Measurements from ENCODE around the gene AGBL2.
"Not testable (repeated sequence)": the region's sequence is repeated elsewhere in the genome, so short reads cannot be mapped to it uniquely, and the experiment has no call there.

AGBL2 gene

DNA sequence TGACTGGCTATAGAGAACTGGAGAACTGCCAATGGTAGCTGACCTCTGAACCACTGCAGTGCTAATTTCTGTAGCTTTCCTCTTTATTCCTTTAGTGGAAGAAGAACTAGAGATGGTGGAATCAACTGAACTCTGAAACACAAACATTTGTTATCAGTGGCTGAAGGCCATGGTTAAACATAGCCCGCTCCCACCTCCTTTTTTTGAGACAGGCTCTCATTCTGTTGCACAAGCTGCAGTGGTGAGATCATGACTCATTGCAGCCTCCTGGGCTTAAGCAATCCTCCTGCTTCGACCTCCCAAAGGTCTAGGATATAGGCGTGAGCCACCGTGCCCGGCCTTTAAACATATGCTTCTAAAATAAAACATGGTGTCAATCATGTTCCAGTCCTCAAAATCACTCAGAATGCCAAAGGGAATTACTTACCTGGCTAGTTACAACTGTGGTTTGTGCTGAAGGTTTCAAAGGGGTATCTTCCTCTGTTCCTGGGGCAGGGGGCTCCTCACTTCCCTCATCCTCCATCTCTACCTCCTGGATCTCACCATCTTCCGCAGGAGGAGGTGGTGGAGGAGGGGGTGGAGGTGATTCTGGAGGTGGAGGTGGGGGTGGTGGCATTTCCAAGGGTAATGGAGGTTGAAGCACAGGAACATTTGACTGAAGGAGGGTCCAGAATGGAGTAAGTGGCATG is 9.0 kb upstream of the AGBL2 start:
- Histone ChIP-seq H3K4me1 (ENCODE audit: control insufficient read depth, insufficient read depth, low read length) (no peaks in the 10 kb centered on the region), H3K36me3 (ENCODE audit: control insufficient read depth, insufficient read depth, low read length) (peaks cover 22% of the 10 kb centered on the region), H3K4me3 (ENCODE audit: low read length) (no peak overlapping the region), H3K9ac (ENCODE audit: low read length) (no peak overlapping the region), H3K27ac (ENCODE audit: low read depth, low read length) (no peak overlapping the region), H3K27me3 (ENCODE audit: control insufficient read depth, insufficient read depth, low read length) (no peaks in the 10 kb centered on the region)

DNA sequence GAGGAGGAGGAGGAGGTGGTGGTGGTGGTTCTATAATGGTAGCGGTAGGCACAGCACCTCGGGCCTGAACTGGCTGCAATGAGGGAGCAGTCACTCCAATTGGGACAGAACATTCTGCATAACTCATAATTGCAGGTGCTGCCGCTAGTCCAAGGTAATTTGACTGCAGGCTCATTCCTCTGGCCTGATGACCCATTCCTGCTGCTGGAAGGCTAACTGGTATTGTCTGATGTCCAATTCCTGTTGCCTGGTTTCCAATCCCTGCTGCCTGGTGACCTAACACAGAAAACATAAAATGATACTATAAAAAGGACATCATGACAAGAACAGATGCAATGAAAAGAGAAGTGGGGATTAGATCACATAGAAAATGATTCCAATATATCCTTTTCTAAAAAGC is 7.9 kb upstream of the AGBL2 start:
- peaks cover 26% of the 10 kb centered on the region for H3K36me3 ChIP-seq (ENCODE audit: control insufficient read depth, insufficient read depth, low read length)
- H3K9ac ChIP-seq (ENCODE audit: low read length): no peak overlapping the region
- no peaks in the 10 kb centered on the region for H3K4me1 ChIP-seq (ENCODE audit: control insufficient read depth, insufficient read depth, low read length)
- no peaks in the 10 kb centered on the region for H3K27me3 ChIP-seq (ENCODE audit: control insufficient read depth, insufficient read depth, low read length)
- H3K27ac ChIP-seq (ENCODE audit: low read depth, low read length): no peak overlapping the region
- H3K4me3 ChIP-seq (ENCODE audit: low read length): no peak overlapping the region

DNA sequence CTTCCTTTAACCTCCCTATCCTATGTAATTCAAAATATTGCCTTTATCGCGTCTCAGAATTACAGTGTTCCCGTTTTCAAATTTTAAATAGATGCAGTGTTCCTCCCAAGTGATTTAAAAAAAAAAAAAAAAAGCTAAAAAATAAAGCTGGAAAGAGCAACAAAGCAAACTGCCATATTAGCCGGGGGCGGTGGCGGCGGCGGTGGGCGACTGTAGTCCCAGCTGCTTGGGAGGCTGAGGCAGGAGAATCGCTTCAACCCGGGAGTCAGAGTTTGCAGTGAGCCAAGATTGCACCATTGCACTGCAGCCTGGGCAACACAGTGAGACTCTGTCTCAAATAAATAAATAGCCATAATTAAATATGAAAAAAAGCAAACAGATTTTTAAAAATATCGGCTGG is 5.5 kb upstream of the AGBL2 start:
- Histone ChIP-seq H3K4me3 (ENCODE audit: low read length) (no peak overlapping the region), H3K36me3 (ENCODE audit: control insufficient read depth, insufficient read depth, low read length) (peaks cover 31% of the 10 kb centered on the region)

DNA sequence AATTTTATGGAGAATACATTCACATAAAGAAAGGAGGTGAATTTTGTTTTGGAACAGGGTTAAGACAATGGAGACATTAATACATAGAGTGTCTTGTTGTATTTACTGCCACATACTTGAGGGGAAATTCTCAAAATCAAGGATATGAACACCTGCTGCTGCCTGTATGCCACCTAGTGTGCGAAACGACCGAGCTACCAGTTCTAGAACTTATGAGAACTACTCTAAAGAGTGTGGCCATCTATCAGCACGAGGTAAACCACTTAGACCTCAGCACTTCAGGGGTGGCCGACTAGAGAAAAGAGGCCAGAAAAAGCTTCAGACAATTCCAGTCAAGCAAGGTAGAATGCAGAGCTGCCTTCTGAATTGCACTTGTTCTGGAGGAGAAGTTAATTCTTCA is 1.5 kb upstream of the AGBL2 start:
- H3K4me1 ChIP-seq (ENCODE audit: control insufficient read depth, insufficient read depth, low read length): no peaks in the 10 kb centered on the region
- H3K9ac ChIP-seq (ENCODE audit: low read length): no peak overlapping the region
- H3K4me3 ChIP-seq (ENCODE audit: low read length): no peak overlapping the region
- H3K27me3 ChIP-seq (ENCODE audit: control insufficient read depth, insufficient read depth, low read length): no peaks in the 10 kb centered on the region
- peaks cover 23% of the 10 kb centered on the region for H3K36me3 ChIP-seq (ENCODE audit: control insufficient read depth, insufficient read depth, low read length)
- H3K27ac ChIP-seq (ENCODE audit: low read depth, low read length): no peak overlapping the region

More for the DNA sequence above, 5.5 kb upstream of the AGBL2 start:
- no peaks in the 10 kb centered on the region for H3K4me1 ChIP-seq (ENCODE audit: control insufficient read depth, insufficient read depth, low read length)
- H3K9ac ChIP-seq (ENCODE audit: low read length): no peak overlapping the region
- no peaks in the 10 kb centered on the region for H3K27me3 ChIP-seq (ENCODE audit: control insufficient read depth, insufficient read depth, low read length)
- H3K27ac ChIP-seq (ENCODE audit: low read depth, low read length): no peak overlapping the region

DNA sequence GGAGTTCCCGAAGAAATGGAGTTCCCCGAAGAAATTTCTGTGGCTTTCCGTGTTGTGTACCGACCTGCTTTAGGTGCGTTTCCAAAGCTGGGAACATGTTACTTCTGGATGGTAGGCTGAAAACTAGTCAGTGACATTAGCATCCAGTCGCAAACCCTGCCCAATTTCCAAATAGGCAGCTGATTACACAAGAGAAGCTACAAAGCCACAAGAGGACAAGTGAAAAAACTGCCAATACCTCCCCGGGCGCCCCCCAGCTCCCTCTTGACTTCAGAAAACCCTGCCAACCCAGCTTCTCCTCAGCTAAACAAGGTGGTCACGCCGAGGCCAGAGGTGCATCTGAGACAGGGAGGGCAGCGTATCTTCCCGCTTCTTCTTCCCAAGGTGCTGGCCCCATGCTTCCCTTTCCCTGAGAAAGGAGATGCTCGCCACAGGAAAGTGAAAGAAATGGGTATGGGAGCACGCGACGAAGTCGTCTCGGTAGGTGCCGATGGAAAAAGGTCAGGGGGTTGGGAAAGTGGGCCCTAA is 551 bp downstream of the AGBL2 start:
- peak overlapping the region; percentile 60 for H3K9ac ChIP-seq (ENCODE audit: low read length)
- H3K4me1 ChIP-seq (ENCODE audit: control insufficient read depth, insufficient read depth, low read length): no peaks in the 10 kb centered on the region
- peak overlapping the region; percentile 80 for H3K4me3 ChIP-seq (ENCODE audit: low read length)
- no peaks in the 10 kb centered on the region for H3K27me3 ChIP-seq (ENCODE audit: control insufficient read depth, insufficient read depth, low read length)
- peak overlapping the region; percentile 24 for H3K27ac ChIP-seq (ENCODE audit: low read depth, low read length)
- peaks cover 16% of the 10 kb centered on the region for H3K36me3 ChIP-seq (ENCODE audit: control insufficient read depth, insufficient read depth, low read length)

DNA sequence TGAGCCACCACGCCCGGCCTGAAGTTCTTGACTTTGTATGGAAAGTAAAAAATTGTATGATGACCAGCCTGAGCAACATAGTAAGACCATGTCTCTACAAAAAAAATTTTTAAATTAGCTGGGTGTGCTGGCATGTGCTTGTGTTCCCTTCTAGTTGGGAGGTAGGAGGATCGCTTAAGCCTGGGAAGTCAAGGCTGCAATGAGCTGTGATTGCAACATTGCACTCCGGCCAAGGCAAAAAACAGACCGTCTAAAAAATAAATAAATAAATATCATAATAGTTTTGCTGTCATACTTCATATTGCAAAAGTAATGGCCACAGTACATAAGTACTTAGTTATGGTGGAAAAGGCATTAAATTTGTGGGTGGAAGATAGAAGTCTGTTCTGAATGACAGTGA is 3.4 kb downstream of the AGBL2 start:
- Histone ChIP-seq H3K4me3 (ENCODE audit: low read length) (no peak overlapping the region), H3K27ac (ENCODE audit: low read depth, low read length) (no peak overlapping the region), H3K9ac (ENCODE audit: low read length) (no peak overlapping the region), H3K36me3 (ENCODE audit: control insufficient read depth, insufficient read depth, low read length) (peaks cover 3% of the 10 kb centered on the region), H3K27me3 (ENCODE audit: control insufficient read depth, insufficient read depth, low read length) (no peaks in the 10 kb centered on the region), H3K4me1 (ENCODE audit: control insufficient read depth, insufficient read depth, low read length) (no peaks in the 10 kb centered on the region)

DNA sequence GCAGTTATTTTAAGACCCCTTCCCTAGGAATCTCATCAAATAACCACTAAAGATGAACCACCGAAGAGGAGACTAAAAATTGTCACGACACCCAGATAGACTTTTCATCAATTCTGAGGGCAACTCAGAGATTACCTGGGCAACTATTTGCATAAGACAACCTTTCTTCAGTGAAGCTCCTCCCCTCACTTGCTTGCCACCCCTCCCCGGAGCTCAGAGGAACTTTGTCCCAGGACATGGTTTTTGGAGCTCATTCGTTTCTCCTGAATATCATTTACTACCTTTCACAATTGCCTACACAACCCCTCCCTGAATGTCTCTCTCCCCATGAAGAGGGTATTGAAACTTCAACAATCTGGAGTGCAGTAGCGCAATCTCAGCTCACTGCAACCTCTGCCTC is 3.9 kb downstream of the AGBL2 start:
- Histone ChIP-seq H3K9ac (ENCODE audit: low read length) (no peak overlapping the region), H3K36me3 (ENCODE audit: control insufficient read depth, insufficient read depth, low read length) (no peaks in the 10 kb centered on the region), H3K4me1 (ENCODE audit: control insufficient read depth, insufficient read depth, low read length) (no peaks in the 10 kb centered on the region), H3K27ac (ENCODE audit: low read depth, low read length) (no peak overlapping the region), H3K4me3 (ENCODE audit: low read length) (no peak overlapping the region), H3K27me3 (ENCODE audit: control insufficient read depth, insufficient read depth, low read length) (no peaks in the 10 kb centered on the region)

DNA sequence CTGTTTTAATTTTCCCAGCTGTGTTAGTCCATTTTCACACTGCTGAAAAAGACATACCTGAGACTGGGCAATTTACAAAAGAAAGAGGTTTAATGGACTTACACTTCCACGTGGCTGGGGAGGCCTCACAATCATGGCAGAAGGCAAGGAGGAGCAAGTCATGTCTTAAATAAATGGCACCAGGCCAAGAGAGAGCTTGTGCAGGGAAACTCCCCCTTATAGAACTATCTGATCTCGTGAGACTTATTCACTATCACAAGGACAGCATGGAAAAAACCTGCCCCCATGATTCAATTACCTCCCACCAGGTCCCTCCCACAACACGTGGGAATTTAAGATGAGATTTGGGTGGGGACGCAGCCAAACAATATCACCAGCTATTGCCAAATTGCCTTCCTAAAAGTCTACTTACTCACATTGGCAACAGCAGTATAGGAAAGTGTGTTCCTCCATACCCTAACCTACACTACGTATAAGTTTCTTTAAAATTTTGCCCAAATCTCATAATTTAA is 7.8 kb downstream of the AGBL2 start:
- H3K4me3 ChIP-seq (ENCODE audit: low read length); H3K4me1 ChIP-seq (ENCODE audit: control insufficient read depth, insufficient read depth, low read length); H3K27me3 ChIP-seq (ENCODE audit: control insufficient read depth, insufficient read depth, low read length); H3K9ac ChIP-seq (ENCODE audit: low read length); H3K27ac ChIP-seq (ENCODE audit: low read depth, low read length); H3K36me3 ChIP-seq (ENCODE audit: control insufficient read depth, insufficient read depth, low read length): not testable (repeated sequence)

DNA sequence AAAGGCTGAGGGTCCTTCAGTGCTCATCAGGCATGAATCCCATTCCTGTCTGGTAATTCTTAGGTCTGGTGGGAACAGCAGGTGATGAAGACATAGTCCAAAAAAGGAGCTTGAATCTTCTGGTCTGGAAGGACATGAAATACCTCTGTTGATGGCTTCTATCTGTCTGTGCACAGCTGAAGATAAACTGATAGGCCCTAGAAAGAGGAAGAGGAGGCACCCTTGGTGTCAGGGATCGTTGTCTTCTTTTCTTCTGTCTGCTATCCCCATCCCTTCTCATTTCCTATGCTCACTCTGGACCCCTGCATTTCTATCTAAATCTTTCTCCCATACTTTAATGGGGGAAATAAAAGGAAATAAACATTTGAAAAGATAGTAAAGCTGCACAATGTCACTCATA is 9.4 kb downstream of the AGBL2 start:
- Histone ChIP-seq H3K27ac (ENCODE audit: low read depth, low read length) (no peak overlapping the region), H3K4me1 (ENCODE audit: control insufficient read depth, insufficient read depth, low read length) (no peaks in the 10 kb centered on the region), H3K9ac (ENCODE audit: low read length) (no peak overlapping the region), H3K4me3 (ENCODE audit: low read length) (no peak overlapping the region), H3K36me3 (ENCODE audit: control insufficient read depth, insufficient read depth, low read length) (no peaks in the 10 kb centered on the region), H3K27me3 (ENCODE audit: control insufficient read depth, insufficient read depth, low read length) (no peaks in the 10 kb centered on the region)

DNA sequence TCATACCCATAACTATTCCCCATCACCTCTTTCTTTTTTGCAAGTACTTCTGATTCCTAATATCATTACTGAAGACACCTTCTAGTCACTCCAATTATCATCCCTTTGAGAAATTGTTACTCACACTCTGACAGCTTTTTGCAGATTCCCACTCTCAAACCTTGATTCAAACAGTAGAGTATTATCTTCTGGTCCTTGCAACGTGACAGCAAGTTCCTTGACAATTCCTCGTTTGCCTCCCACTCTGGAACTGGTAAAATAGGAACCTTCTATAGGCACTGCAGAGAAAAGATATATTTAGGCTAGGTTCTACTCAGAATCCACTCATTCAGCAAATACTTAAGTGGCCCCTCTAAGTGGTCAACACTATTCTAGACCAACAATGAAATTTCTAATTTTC is 23.2 kb downstream of the AGBL2 start:
- Histone ChIP-seq H3K9ac (ENCODE audit: low read length) (no peak overlapping the region), H3K27me3 (ENCODE audit: control insufficient read depth, insufficient read depth, low read length) (no peaks in the 10 kb centered on the region), H3K4me3 (ENCODE audit: low read length) (no peak overlapping the region), H3K36me3 (ENCODE audit: control insufficient read depth, insufficient read depth, low read length) (no peaks in the 10 kb centered on the region), H3K27ac (ENCODE audit: low read depth, low read length) (no peak overlapping the region), H3K4me1 (ENCODE audit: control insufficient read depth, insufficient read depth, low read length) (no peaks in the 10 kb centered on the region)

DNA sequence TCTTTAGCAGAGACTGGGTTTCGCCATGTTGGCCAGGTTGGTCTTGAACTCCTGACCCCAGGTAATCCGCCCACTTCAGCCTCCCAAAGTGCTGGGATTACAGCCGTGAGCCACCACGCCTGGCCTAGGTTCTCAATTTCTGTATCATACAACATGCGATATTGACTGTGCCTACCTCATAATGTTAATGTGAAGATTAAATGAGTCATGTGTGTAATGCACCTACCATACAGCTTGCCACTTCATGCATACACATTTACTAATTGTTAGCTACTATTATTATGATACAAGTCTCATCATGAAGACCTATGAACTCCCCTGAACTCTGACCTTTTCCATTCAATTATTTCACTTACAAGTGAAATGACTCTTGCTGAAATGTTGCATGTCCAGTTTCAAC is 25.7 kb downstream of the AGBL2 start:
- no peak overlapping the region for H3K27ac ChIP-seq (ENCODE audit: low read depth, low read length)
- H3K4me3 ChIP-seq (ENCODE audit: low read length): no peak overlapping the region
- no peaks in the 10 kb centered on the region for H3K36me3 ChIP-seq (ENCODE audit: control insufficient read depth, insufficient read depth, low read length)
- no peak overlapping the region for H3K9ac ChIP-seq (ENCODE audit: low read length)
- H3K27me3 ChIP-seq (ENCODE audit: control insufficient read depth, insufficient read depth, low read length): no peaks in the 10 kb centered on the region
- H3K4me1 ChIP-seq (ENCODE audit: control insufficient read depth, insufficient read depth, low read length): no peaks in the 10 kb centered on the region

DNA sequence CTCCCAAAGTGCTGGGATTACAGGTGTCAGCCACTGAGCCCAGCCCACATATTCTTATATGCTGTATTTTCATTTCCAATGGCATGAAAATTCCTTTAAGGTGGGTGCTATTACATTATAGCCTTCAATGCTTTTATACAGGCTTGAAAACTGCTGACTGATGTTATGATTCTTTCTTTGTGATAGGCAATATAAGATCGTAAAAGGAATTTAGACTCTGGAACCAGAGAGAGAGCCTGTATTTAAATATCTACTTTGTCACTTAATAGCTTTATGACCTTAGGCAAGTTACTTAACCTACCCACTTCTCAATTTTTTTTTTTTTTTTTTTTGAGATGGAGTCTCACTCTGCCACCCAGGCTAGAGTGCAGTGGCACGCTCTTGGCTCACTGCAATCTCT is 26.2 kb downstream of the AGBL2 start:
- no peak overlapping the region for H3K27ac ChIP-seq (ENCODE audit: low read depth, low read length)
- H3K27me3 ChIP-seq (ENCODE audit: control insufficient read depth, insufficient read depth, low read length): no peaks in the 10 kb centered on the region
- H3K36me3 ChIP-seq (ENCODE audit: control insufficient read depth, insufficient read depth, low read length): no peaks in the 10 kb centered on the region
- H3K4me1 ChIP-seq (ENCODE audit: control insufficient read depth, insufficient read depth, low read length): no peaks in the 10 kb centered on the region
- H3K4me3 ChIP-seq (ENCODE audit: low read length): no peak overlapping the region
- no peak overlapping the region for H3K9ac ChIP-seq (ENCODE audit: low read length)

DNA sequence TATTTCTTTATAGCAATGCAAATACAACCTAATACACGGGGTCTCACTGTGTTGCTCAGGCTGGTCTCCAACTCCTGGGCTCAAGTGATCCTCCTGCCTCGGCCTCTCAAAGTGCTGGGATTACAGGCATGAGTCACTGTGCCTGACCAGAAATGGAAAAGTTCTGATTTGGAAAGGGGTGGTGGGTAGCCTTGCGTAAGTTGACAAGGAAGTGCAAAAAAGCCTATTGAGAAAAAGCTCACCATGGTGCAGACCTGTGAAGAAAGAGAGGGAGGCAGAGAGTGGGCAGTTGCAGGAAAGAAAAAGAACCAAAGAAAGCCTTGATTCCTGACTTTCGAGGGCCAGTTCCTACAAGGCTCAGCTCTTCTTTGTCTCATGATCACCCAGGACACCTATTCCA is 27.1 kb downstream of the AGBL2 start:
- H3K27me3 ChIP-seq (ENCODE audit: control insufficient read depth, insufficient read depth, low read length): no peaks in the 10 kb centered on the region

More for the DNA sequence above, 27.1 kb downstream of the AGBL2 start:
- Histone ChIP-seq H3K4me3 (ENCODE audit: low read length) (no peak overlapping the region), H3K27ac (ENCODE audit: low read depth, low read length) (no peak overlapping the region), H3K4me1 (ENCODE audit: control insufficient read depth, insufficient read depth, low read length) (no peaks in the 10 kb centered on the region), H3K36me3 (ENCODE audit: control insufficient read depth, insufficient read depth, low read length) (no peaks in the 10 kb centered on the region), H3K9ac (ENCODE audit: low read length) (no peak overlapping the region)

All from rectal smooth muscle tissue (tissue), 1 donor.